NCI-H82 (cell line): ENCODE measurements around the gene IQSEC1.
"Not testable (repeated sequence)": the region's sequence is repeated elsewhere in the genome, so short reads cannot be mapped to it uniquely, and the experiment has no call there.

ENCODE experiments used
- DNase-seq: peaks from one replicate; lab custom pipeline; 2025; lab: John Stamatoyannopoulos, UW

Gene IQSEC1

GRCh38 chr3:12870942-12871341 is 202.3 kb downstream of the IQSEC1 start:
- no peak for DNase-seq

DNA sequence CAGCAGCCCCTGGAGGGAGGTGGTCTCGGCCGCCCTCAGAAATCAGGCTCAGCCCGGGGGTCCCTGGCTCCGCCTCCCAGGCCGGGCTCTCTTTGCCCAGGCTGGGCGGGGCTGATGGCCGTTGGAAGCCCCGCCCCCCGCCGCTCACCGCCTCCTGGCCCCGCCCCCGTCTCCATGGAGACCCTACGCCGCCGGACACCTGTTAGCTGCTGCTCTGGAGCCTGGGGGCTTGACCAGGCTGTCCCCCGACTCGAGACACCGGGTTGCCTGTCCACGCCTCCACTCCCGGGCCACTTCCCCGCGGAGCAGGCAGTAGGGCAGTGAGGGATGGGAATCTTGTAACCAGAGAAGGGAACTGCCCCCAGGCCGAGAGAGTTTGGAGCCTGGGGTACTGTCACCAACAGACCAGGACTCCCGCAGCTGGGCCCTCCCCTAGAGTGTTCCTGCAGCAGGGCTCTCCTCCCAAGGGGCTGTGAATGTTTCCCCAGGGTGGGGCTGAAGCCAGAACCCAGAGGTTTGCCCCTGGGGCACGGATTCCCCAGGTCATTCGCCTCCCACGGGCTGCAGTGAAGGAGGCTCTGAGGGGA is 204.1 kb downstream of the IQSEC1 start:
- peak; percentile 50 for DNase-seq

DNA sequence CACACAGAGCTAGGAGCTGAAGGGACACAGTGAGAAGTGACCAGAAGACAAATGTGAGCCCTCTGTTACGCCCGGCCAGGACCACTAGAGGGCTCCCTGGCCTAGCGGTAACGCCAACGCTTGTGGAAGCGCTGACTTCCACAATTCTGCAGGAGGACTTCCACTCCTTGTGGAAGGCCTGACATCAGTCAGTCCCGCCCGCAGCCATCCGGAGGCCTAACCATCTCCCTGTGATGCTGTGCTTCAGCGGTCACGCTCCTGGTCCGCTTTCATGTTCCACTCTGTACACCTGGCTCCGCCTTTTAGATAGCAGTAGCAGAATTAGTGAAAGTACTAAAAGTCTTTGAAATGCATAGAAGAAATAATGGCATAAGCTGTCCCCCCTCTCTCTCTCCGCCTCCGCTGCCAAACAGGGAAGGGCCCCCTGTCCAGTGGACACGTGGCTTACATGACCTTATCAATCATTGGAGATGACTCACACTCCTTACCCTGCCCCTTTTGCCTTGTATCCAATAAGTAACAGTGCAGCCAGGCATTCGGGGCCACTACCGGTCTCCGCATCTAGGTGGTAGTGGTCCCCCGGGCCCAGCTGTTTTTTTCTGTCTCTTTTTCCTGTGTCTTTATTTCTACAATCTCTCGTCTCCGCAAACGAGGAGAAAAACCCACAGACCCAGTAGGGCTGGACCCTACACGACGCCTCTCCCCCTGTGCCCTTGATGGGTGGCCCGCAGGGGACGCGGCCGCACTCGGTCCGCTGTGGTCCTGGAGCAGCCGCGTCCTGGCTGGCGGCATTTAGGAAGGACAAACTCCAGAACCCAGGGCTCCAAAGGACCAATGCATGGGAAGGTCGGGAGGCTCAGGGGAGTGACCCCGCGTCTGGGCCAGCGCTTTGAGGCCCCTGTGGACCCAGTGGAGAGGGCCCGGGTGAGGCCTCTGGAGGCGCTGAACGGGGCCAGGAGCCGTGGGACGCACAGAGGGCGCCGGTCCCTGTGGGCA is 204.9 kb downstream of the IQSEC1 start:
- DNase-seq, result peak; percentile 90

DNA sequence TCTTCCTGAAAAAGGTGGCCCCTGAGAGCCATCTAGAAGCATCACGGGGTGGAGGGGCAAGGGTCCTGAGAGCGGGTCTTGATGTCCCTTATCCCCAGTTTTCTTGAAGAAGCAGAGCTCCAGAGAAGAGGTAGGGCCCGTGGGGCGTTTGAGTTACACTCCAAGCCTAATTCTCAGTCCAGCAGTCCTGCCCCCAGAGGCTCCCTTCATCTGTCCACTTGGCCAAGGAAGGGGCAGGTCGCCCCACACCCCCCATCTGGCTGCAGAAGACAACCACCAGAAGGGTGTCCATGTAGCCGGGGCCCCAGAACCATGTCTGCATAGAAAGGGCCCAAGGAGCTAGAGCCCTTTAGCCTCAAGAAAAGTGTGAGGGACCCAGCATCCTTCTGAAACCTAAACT is 206.4 kb downstream of the IQSEC1 start:
- DNase-seq, result no peak

GRCh38 chr3:12865271-12865670 is 208.0 kb downstream of the IQSEC1 start:
- DNase-seq, result no peak

DNA sequence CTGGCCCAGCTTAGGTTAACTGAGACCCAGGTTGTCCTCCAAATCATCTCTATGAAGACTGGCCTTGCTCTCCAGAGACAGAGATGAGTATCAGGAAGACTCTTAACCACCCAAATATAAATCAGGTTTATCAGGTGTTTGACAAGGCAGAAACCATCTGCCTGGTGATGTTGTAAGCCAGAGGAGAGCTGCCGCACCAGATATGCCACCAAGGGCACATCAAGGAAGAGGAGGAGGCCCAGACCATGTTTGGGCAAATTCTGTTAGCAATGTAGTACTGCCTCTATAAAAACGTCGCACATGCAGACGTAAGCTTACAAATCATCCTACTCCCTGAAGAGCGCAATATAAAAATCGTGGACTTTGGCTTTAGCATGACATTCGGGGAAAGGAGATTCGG is 210.8 kb downstream of the IQSEC1 start:
- no peak for DNase-seq

GRCh38 chr3:12861611-12862010 is 211.6 kb downstream of the IQSEC1 start:
- no peak for DNase-seq

DNA sequence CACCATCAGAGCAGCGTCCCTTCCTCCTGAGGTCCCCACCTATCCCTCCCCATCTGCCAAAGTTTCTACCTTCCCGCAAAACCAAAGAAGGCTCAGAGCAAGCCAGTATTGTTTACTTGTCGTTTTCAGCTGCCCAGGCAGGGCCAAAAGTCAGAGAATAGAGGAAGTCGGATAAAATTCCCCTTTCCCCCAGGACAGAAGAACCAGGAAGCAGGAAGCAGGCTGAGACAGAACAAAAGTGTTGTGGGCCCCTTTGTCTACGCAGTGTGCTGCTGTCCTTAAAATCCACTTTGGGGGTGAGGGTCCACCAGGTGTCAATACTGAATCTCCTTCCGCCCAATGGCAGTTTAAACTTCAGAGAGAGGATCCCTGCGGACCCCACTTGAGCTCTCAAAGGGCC is 213.4 kb downstream of the IQSEC1 start:
- no peak for DNase-seq

DNA sequence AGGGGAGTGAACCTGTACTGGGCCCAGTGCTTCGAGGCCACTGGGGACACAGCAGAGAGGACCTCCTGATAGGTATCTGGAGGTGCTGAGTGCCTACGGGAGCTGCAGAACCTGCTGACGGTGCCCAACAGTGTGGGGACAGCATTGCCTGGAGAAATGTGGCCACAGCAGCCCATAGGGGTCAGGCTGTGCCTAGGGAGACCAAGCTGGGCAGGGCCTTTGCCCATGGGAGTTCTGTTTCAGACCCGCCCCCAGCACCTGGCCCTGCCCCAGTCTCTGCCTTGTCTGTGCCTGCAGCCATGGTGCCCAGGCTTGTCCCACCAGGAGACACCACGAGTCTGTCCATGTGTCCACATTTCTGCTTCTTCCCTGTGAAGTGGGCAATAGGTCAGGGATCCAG is 216.6 kb downstream of the IQSEC1 start:
- DNase-seq, result no peak

GRCh38 chr3:12854565-12854964 is 218.7 kb downstream of the IQSEC1 start:
- no peak for DNase-seq

DNA sequence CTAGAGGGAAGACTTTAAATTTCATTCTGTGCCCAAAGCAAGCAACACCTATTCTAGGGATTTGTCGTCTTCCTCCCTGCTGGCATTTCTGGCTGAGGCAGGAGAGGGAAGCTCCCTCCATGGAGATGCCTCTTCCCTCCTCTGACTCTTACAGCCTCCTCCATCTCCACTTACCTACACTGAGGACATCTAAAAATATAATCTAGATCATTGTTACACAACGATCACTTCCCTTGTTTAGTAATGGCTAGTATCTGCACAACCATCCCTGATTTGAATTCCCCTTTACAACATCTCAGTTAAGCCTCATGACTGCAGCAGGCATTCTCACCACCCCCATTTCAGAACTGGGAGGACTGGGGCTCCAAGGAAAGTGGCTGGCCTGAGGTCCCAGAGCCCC is 219.4 kb downstream of the IQSEC1 start:
- not testable (repeated sequence) for DNase-seq

- DNase-seq, result no peak
These were observed 221.0 kb downstream of the IQSEC1 start for GRCh38 chr3:12852201-12852600.
